ENCODE measurements around the gene DNAJC10. TPM values are rescaled to one million over a fixed set of nuclear protein-coding genes. Genes with fewer than 3 reads are reported as not detected.

Gene DNAJC10
- total and polyA plus RNA-seq, 2 of the 4 experiments (the other 2 are of a cell fraction) = 34.6 to 53.2 TPM

DNA sequence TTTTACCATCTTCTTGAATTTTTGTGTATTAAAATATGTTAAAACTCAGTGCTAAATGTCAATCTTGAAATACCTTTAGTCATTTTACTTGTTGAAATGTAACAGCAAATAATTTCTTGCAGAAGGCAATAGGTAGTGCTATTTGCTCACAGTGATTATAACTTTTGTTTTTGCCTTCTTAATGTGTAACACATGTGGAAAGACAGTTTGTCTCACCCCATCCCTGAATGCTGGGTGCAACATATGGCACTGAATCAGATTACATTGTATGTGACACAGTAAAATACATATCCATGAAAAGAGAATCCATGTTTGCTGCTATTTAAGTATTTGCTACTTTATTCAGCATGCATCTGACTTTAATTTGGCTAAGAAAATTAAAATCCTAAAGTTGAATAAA lies 115.0 kb downstream of the DNAJC10 start:
- BruUV-seq (replicated peaks) = no TSS peak
- Histone ChIP-seq H2BK5ac (ENCODE audit: low read depth, low read length, poor library complexity, severe bottlenecking) (no peak overlapping the region), H3K79me1 (ENCODE audit: low read depth in 1 of 2, low read length in 2 of 2) (no peaks in the 10 kb centered on the region), H2BK15ac (ENCODE audit: low read depth, low read length) (no peak overlapping the region), H3K9me3 (ENCODE audit: control insufficient read depth, insufficient read depth, low read length) (no peaks in the 10 kb centered on the region), H2AK9ac (replicated peaks; ENCODE audit: low read depth, low read length, poor library complexity) (no peak overlapping the region), H3K4ac (ENCODE audit: low read depth, low read length) (no peak overlapping the region), H2BK120ac (ENCODE audit: low read depth, low read length) (no peak overlapping the region), H3K18ac (ENCODE audit: low read depth, low read length) (no peak overlapping the region), H3K9me1 (ENCODE audit: insufficient read depth, low read length) (no peaks in the 10 kb centered on the region), H4K91ac (ENCODE audit: insufficient read depth, low read depth, low read length) (no peak overlapping the region), H3K14ac (replicated peaks; ENCODE audit: low read depth, low read length) (no peak overlapping the region), H3K4me1 (ENCODE audit: control insufficient read depth, insufficient read depth, low read length) (no peaks in the 10 kb centered on the region), H2AFZ (replicated peaks; ENCODE audit: low read length, poor library complexity) (no peak overlapping the region), H3K23ac (ENCODE audit: low read depth, low read length) (no peak overlapping the region), H3K27ac (ENCODE audit: insufficient read depth, low read length) (no peak overlapping the region), H3K9ac (ENCODE audit: low read depth, low read length) (no peak overlapping the region), H3K4me2 (ENCODE audit: low read depth, low read length) (no peak overlapping the region), H2BK20ac (ENCODE audit: low read depth, low read length) (no peak overlapping the region), H4K20me1 (ENCODE audit: insufficient read depth, low read length) (no peaks in the 10 kb centered on the region), H2AK5ac (ENCODE audit: low read depth, low read length) (no peak overlapping the region), H3K4me3 (ENCODE audit: insufficient read depth, low read depth, low read length) (no peak overlapping the region), H4K8ac (ENCODE audit: low read depth in 2 of 2, low read length in 2 of 2) (no peak overlapping the region), H4K5ac (ENCODE audit: low read depth, low read length) (no peak overlapping the region), H3K36me3 (ENCODE audit: control insufficient read depth, insufficient read depth, low read length) (no peaks in the 10 kb centered on the region), H3K56ac (ENCODE audit: extremely low read depth, insufficient read depth, low read length) (no peak overlapping the region), H3K27me3 (ENCODE audit: control insufficient read depth, insufficient read depth, low read length) (peaks cover 2% of the 10 kb centered on the region; the same call in 1 of the 2 replicates)
- ATAC-seq (ENCODE audit: low read depth) (no peak), DNase-seq (no peak)
- ChIA-PET POLR2A (ENCODE audit: unreplicated experiment) (no interaction called here), CTCF (no interaction called here)
- dilution Hi-C loops (cut with HindIII; ENCODE audit: low sequenced_read_pairs, unreplicated experiment) = no loop called here
- in situ Hi-C loops (cut with MboI; ENCODE audit: low sequenced_read_pairs) = no loop called here
- no peak for TF ChIP-seq RCOR1 (IDR thresholded peaks at IDR 0.05; ENCODE audit: insufficient replicate concordance, low read length)
- no peak for TF ChIP-seq MAFK (IDR thresholded peaks at IDR 0.05; ENCODE audit: low read depth, low read length)
- TF ChIP-seq RAD21 (IDR thresholded peaks at IDR 0.05; ENCODE audit: low read length) = no peak
- no peak for TF ChIP-seq POLR2A (IDR thresholded peaks at IDR 0.05; ENCODE audit: low read depth, low read length)
- TF ChIP-seq RFX5 (IDR thresholded peaks at IDR 0.05; ENCODE audit: low read depth, low read length) = no peak
- no peak for TF ChIP-seq CEBPB (IDR thresholded peaks at IDR 0.05; ENCODE audit: low read depth, low read length)
- TF ChIP-seq SMC3 (IDR thresholded peaks at IDR 0.05; ENCODE audit: low read depth, low read length) = no peak
- TF ChIP-seq, protein P1, sequence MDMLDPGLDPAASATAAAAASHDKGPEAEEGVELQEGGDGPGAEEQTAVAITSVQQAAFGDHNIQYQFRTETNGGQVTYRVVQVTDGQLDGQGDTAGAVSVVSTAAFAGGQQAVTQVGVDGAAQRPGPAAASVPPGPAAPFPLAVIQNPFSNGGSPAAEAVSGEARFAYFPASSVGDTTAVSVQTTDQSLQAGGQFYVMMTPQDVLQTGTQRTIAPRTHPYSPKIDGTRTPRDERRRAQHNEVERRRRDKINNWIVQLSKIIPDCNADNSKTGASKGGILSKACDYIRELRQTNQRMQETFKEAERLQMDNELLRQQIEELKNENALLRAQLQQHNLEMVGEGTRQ (IDR thresholded peaks at IDR 0.05; ENCODE audit: low read depth, low read length) = no peak
- TF ChIP-seq, protein P2, sequence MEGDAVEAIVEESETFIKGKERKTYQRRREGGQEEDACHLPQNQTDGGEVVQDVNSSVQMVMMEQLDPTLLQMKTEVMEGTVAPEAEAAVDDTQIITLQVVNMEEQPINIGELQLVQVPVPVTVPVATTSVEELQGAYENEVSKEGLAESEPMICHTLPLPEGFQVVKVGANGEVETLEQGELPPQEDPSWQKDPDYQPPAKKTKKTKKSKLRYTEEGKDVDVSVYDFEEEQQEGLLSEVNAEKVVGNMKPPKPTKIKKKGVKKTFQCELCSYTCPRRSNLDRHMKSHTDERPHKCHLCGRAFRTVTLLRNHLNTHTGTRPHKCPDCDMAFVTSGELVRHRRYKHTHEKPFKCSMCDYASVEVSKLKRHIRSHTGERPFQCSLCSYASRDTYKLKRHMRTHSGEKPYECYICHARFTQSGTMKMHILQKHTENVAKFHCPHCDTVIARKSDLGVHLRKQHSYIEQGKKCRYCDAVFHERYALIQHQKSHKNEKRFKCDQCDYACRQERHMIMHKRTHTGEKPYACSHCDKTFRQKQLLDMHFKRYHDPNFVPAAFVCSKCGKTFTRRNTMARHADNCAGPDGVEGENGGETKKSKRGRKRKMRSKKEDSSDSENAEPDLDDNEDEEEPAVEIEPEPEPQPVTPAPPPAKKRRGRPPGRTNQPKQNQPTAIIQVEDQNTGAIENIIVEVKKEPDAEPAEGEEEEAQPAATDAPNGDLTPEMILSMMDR (conservative IDR thresholded peaks at IDR 0.05; ENCODE audit: low read depth, low read length) = no peak
- intact Hi-C loops (cut with micrococcal nuclease) = no loop called here
